OCI-M1 (cell line): Measurements from ENCODE around the gene RUVBL2.

Experiments used
- DNase-seq: peaks from one replicate; lab custom pipeline; 2025; lab: John Stamatoyannopoulos, UW

Gene RUVBL2

DNA sequence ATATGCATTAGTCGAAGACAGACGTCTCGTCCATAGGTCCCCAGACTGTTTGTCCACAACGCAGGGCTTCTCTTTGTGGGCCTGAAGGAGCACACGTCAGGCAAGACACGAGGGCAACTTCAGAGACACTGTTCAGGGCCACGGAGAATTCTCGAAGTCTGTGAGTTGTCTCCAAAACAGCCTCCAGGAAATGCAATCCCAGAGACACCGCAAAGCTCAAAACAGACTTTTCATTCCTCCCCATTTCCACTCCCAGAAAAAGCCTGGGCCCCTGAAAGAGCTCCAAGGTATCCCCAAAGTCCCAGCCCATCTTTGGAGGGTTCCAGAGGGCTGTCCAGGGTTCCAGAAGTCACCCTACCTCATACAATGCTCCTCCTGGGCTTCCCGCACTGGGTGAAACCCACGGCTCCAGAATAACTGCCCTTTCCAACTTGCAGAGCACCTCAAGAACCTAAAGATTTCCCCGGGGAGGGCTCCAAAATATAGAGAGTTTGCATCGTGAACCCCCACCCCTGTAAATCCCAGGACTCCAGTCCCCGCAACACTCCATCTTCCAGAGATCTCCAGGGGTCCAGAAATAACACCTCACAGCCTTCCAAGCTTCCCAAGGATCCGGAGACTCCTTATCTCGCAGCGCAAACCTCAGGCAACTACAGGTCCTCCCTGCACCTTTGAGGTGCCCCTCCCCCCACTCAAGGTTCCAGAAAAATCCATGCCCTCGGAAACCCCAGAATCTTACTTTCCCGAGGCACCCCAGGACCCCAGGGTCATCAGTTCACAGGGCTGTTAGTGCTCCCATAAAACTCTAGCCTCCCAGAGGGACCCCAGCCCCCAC, 29.3 kb upstream of the RUVBL2 start:
- peak; percentile 69 for DNase-seq

GRCh38 chr19:48965040-48965805, 28.5 kb upstream of the RUVBL2 start, which contains the start of gene FTL:
Gene FTL (plus strand): TSS chr19:48965309. CDS start chr19:48965508, 199 bp downstream.
- DNase-seq: peak; percentile 99

GRCh38 chr19:48965806-48966540, 27.7 kb upstream of the RUVBL2 start:
- peak; percentile 93 for DNase-seq

GRCh38 chr19:48966541-48967345, 26.9 kb upstream of the RUVBL2 start:
- DNase-seq: peak; percentile 85

- peak; percentile 66 for DNase-seq
These were observed 26.1 kb upstream of the RUVBL2 start for GRCh38 chr19:48967346-48968178.

DNA sequence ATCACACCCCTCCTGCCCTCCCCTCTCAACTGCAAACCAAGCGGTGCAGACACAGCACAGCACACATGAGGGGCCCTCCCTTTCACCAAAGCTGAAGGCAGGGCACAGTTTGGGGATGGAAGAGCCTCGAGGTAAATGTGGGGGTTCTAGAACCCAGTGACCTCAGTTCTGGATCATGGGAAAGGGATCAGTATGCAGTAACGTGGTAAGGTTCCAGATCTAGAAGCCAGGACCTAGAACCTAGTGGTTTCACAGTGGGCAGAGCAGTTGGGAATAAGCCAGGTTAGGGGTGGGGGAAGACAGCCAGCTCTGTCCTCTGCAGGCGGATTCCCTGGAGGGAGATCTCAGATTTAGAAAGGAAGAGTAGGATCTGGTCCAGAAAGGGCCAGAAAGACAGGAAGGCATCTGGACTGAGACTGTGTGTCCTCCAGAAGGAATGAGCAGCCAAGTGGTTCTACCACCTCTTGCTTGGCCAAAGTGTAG, 25.5 kb upstream of the RUVBL2 start:
- DNase-seq: no peak

GRCh38 chr19:48968813-48969218, 24.9 kb upstream of the RUVBL2 start:
- no peak for DNase-seq

DNA sequence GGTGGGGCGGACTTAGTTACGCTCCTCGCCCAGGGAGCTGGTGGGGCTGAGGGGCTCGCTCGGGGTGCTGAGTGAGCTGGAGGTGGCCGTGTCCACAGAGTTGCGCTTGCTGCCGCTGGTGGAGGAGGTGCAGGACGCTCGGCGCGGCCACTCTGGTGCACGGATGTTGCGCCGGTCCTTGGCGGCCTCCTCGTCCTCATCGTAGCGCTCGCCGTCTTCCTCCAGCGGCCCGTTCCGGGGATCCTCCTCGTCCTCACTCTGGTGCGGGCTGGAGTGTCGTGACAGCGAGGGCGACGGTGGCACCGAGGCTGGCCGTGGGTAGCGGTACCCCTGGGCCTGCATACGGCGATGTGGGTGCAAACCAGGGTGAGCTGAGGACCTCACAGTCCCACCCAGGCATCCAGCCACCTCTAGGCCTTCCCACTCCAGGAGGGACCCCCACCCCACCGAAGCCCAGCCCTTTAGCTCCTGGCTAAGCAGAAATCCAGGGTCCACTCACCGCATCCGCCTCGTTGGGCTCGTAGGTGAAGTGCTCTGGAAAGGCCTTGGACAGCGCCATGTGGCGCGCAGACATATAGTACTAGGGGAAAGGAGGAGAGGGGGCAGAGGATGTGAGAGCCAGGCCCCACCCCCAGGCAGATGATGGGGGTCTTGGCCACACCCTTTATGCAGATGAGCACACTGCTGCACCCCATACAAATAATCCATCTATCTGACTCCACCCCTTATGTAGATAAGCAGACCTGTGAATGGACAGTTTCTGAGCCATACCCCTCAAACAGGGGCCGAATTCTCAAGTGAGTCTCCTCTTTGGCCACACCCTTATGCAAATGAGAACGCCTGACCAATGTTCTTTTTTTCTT, 24.2 kb upstream of the RUVBL2 start:
- peak; percentile 83 for DNase-seq

GRCh38 chr19:48970139-48970766, 23.4 kb upstream of the RUVBL2 start:
- DNase-seq: no peak

- peak; percentile 96 for DNase-seq
These were observed 22.7 kb upstream of the RUVBL2 start for GRCh38 chr19:48970923-48971395.

- DNase-seq: peak; percentile 55
These were observed 17.5 kb upstream of the RUVBL2 start for GRCh38 chr19:48975947-48976847.

GRCh38 chr19:48977061-48977460, 16.6 kb upstream of the RUVBL2 start:
- DNase-seq: no peak

DNA sequence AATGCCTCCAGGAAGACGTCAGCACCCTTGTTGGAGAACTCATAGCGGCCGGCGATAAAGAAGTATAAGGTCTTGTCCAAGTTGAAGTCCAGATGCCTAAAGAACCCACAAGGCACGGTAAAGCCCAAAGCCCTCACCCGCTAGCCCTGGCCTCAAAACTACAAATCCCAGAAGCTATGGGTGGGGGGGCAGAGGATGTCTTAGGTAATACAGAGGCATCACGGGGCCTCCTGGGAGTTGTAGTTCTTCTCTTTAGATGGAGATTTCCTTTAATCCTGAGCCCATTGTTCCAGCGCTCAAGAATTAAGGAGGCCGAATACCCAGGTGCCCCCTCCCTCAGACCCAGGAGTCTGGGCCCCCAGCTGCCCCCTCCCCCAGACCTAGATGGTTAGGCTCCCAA, 11.4 kb upstream of the RUVBL2 start:
- no peak for DNase-seq

- no peak for DNase-seq
These were observed 8.0 kb upstream of the RUVBL2 start for GRCh38 chr19:48985711-48986110.

- no peak for DNase-seq
These were observed 7.5 kb upstream of the RUVBL2 start for GRCh38 chr19:48986211-48986610.

DNA sequence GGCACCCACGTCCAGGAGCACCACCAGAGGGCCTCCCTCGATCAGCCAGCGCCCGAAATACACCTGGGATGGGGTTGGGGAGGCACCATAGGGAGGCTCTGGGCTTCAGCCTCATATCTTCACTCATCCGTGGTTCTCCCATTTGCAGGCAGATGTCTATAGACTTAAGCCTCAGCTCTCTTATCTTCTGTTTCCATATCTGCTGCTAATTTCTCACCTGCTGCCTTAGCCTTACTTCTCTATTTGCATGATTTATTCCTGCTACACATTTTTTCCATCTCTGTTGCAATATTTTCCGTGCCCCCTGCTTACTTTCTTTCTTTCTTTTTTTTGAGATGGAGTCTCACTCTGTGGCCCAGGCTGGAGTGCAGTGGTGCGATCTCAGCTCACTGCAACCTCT, 6.4 kb upstream of the RUVBL2 start:
- DNase-seq: no peak

GRCh38 chr19:48988286-48988685, 5.4 kb upstream of the RUVBL2 start:
- DNase-seq: no peak

DNA sequence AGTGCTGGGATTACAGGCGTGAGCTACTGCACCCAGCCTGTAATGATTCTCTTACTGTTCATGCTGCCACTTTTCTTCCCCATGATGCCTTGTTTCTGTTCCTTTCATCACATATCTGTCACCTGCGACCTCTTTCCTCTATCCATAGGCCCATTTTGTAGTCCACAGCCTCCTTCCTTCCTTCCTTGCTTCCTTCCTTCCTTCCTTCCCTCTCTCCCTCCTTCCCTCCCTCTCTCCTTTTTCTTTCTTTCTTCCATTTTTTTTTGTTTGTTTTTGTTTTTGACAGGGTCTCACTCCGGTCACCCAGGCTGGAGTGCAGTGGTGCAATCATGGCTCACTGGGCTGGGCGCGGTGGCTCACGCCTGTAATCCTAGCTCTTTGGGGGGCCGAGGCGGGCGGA, 4.8 kb upstream of the RUVBL2 start:
- no peak for DNase-seq
